ENCODE data around the gene DOP1B. TPM values are rescaled to one million over a fixed set of nuclear protein-coding genes. Genes with fewer than 3 reads are reported as not detected.
"Not testable (repeated sequence)": the region's sequence is repeated elsewhere in the genome, so short reads cannot be mapped to it uniquely, and the experiment has no call there.

DOP1B gene
- total RNA-seq, 1 donor from 2014 or later, result 11.7 TPM

DNA sequence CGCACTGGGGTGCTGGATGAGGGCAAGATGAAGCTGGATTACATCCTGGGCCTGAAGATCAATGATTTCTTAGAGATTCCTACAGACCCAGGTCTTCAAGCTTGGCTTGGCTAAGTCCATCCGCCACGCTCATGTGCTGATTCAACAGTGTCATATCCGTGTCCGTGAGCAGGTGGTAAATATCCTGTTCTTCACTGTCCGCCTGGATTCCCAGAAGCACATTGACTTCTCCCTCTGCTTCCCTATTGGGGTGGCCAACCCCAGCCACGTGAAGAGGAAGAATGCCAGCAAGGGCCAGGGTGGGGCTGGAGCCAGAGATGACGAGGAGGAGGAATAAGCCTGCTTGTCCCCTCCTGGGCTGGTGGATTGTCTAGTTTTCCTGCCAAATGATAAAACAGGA, 23.9 kb upstream of the DOP1B start:
- DNase-seq (ENCODE audit: extremely low read depth, low read depth, low spot score), result no peak

DNA sequence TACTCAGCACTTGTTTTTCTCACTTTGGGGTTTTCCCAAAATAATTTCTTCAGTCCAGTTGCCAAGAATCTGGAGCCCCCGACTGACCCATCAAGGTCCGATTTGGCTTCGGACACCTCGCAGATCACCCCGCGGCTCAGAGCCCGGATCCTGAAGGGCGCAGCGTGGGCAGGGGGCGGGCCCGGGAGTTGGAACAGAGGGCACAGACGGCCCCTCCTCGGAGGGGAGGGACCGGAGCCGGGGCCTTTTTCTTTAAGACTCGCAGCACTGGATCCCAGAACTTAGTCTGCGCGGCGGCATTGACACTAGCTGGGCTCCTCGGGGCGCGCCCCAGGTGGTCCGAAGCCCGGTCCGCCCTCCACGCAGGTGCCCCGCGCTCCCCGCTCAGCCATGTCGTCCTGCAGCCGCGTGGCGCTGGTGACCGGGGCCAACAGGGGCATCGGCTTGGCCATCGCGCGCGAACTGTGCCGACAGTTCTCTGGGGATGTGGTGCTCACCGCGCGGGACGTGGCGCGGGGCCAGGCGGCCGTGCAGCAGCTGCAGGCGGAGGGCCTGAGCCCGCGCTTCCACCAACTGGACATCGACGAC, 21.7 kb upstream of the DOP1B start, which contains the start of gene CBR3:
TSS of gene CBR3 (plus strand) at position 277 of the 588 bp plus-strand sequence. CDS start at position 391, 114 bp downstream.
- DNase-seq (ENCODE audit: extremely low read depth, low read depth, low spot score), result no peak

DNA sequence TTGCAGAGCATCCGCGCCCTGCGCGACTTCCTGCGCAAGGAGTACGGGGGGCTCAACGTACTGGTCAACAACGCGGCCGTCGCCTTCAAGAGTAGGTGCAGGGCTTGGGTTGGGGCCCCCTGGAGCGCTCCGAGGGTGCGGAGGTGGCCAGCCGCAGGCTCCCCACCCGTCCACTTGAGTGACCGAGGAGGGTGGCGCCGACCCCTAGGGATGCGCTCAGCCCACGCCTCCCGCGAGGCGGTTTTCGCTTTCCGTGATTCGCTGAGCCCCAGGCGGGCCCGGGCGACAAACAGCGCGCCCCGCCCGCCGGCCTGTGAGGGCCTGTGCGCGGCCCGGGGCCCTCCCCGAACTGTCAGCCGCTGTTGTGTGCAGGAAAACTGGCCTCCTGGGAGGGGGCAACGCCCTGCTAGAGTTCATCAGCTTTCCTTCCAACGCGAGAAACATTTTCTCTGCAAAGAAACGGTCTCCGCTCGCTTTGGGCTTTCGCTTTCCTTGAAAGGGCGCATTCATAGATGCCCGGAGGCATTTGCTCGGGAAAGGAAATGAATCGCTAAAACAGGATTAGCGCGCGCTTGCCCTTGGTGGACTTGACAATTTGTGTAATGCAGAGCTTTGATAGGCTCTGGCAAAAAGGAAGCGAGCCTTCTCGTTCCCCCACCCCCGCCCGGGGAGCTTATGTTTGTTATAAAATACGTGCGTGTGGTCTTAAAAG, 21.1 kb upstream of the DOP1B start:
- DNase-seq (ENCODE audit: extremely low read depth, low read depth, low spot score), result no peak

DNA sequence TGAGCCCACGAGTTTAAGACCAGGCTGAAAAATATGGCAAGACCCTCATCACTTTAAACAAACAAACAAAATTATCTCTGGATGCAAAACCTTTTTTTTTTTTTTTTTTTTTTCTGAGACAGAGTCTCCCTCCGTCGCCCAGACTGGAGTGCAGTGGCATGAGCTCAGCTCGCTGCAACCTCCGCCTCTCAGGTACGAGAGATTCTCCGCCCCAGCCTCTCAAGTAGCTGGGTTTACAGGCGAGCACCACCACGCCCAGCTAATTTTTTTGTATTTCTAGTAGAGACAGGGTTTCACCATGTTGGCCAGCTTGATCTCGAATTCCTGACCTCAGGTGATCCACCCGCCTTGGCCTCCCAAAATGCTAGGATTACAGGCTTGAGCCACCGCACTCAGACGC, 16.8 kb upstream of the DOP1B start:
- not testable (repeated sequence) for DNase-seq (ENCODE audit: extremely low read depth, low read depth, low spot score)

DNA sequence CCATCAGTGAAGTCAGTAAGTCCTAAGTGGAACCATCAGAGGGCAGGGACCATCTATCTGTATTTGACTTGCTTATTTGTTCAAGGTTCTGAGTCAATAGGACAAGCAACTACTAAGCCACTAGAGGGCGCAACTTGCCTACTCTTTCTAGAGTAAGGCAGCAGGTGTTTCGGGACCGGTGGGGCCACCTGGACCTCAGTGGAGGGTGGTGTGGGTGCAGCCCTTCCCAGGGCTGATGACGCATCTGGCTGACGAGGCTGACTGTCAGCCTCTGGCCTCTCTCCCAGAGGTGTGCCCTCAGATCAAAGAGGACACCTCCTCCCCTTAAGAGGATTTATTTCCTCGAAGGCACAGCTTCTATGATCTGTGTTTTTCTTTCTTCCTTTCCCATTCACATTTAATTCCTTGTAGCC, 15.1 kb upstream of the DOP1B start:
- no peak for DNase-seq (ENCODE audit: extremely low read depth, low read depth, low spot score)

DNA sequence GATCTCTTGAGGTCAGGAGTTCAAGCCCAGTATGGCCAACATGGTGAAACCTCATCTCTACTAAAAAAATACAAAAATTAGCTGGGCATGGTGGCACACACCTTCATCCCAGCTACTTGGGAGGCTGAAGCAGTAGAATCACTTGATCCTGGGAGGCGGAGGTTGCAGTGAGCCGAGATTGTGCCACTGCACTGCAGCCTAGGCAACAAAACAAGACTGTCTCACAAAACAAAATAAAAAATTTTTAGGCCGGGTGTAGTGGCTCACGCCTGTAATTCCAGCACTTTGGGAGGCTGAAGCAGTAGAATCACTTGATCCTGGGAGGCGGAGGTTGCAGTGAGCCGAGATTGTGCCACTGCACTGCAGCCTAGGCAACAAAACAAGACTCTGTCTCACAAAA, 12.4 kb upstream of the DOP1B start:
- not testable (repeated sequence) for DNase-seq (ENCODE audit: extremely low read depth, low read depth, low spot score)

DNA sequence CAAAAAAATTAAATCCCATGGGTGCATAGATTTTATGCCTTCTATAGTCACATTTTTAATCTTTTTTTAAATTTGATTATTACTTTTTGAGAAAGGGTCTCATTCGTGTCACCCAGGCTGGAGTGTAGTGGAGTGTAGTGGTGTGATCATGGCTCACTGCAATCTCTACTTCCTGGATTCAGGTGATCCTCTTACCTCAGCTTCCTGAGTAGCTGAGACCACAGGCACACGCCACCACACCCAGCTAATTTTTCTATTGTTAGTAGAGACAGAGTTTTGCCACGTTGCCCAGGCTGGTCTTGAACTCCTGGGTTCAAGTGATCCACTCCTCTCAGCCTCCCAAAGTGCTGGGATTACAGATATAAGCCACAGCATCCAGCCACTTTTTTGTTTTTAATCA, 11.4 kb upstream of the DOP1B start:
- DNase-seq (ENCODE audit: extremely low read depth, low read depth, low spot score), result no peak

DNA sequence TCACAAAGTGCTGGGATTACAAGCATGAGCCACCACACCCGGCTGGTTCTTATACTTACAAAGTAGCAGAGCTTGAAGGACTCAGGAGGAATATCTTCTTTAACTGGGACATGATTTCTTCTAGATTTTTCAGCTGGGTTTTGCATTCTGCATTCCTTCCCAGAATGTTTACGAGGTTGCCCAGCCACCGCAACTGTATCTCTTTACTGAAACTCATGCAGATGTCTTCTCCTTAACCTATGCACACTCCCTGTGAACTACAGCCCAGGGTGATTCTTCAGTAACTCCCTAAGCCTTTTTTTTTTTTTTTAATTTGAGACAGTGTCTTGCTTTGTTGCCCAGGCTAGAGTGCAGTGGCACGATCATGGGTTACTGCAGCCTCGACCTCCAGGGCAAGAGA, 8.7 kb upstream of the DOP1B start:
- DNase-seq (ENCODE audit: extremely low read depth, low read depth, low spot score), result no peak

DNA sequence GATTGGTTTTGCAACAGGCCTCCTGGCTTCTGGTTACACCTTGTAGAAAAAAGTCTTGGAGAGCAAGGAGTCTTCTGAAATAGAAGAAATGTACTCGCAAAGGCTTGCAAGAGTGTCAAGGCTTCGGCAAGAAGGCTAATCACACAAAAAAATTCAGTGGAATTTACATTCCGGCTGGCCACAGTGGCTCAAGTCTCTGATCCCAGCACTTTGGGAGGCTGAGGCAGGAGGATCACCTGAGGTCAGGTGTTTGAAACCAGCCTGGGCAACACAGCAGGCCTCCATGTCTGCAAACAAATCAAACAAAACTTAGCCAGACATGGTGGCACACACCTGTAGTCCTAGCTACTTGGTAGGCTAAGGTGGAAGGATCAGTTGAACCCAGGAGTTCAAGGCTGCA, 7.7 kb upstream of the DOP1B start:
- DNase-seq (ENCODE audit: extremely low read depth, low read depth, low spot score), result no peak

DNA sequence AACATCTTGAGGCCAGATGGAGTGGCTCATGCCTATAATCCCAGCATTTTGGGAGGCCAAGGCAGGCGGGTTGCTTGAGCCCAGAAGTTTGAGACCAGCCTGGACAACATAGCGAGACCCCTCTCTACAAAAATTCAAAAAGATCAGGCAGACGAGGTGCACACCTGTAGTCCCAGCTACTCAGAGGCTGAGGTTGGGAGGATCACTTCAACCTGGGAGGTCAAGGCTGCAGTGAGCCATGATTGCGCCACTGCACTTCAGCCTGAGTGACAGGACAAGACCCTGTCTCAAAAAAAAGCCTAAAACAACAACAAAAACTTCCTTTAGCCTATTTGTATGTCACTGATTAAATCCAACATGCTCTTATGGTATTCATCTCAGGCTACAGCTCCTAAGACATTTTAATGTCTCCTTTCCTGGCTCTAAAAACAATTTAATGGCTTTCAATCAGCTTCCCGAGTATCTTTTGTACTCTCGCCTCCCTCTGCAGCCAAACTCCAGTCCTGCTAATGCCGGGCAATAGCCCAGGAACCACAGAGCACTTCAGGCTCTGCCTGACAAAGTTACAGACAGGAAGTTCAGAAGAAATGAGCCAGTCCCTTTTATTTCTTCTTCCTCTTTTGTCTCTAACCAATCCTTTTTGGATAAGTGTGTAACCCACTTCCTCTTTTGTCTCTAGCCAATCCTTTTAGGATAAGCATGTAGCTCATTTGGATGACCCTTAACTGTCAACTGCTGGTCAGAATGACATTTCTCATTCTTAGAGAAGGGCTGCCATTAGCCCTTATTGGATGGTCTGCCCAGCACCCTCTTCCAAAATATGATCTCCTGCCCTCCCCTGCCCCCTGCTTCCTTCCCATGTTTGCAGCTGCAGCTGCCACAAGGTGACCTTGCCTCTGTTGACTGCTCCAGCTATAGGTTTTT, 6.6 kb upstream of the DOP1B start:
- DNase-seq (ENCODE audit: extremely low read depth, low read depth, low spot score), result no peak

DNA sequence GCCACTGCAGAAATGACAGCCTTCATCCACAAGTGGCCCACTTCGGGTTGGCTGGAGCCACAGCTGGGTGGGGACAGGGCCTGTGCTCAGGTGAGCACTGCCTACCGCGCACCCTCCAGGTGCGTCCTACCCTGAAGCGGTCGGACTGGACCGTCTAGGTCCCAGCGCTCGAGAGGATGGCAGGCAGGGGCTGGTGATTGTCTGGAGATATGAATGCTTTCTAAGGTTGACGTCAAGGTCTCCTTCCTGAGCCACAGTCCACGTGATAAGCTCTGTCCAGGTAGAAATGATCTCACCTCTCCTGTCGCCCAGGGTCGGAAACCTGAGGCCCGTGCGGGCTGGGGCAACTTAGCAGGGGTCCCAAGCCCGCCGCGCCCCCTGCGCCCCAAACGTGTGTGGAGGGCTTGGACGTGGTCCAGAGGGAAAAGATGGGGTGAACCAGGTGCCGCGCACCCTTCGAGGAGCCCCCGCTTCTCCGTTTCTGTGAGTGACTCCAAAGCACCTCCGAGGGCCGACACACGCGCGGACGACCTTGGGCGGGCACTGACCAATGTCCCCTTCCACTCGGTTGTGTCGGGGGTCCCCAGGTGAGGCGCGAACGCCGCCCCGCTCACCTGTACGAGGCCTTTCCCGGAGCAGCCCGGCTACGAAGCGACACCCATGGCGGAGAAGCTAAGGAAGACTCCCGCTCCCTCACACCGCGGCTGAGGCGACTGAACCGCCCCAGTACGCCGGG, 853 bp upstream of the DOP1B start:
- no peak for DNase-seq (ENCODE audit: extremely low read depth, low read depth, low spot score)

DNA sequence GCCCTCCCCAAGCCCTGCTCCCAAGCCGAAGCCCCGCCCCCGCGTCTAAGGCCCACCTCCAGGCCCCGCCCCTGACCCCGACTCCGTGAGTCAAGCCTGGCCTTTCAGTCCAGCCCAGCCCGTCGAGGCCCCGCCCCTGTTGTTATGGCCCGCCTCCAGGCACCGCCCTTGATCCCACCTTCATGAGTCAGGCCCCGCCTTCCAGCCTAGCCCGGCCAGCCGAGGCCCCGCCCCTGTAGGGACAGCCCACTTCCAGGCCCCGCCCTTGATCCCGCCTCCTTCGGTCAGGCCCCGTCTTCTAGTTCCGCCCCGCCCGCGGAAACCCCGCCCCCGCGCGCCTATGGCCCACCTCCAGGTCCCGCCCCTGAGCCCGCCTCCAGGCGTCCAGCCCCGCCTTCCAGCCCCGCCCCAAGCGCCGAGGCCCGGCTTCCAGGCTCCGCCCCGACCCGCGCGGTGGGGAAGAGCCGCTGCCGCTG, 247 bp upstream of the DOP1B start:
- DNase-seq (ENCODE audit: extremely low read depth, low read depth, low spot score), result peak; percentile 76

DNA sequence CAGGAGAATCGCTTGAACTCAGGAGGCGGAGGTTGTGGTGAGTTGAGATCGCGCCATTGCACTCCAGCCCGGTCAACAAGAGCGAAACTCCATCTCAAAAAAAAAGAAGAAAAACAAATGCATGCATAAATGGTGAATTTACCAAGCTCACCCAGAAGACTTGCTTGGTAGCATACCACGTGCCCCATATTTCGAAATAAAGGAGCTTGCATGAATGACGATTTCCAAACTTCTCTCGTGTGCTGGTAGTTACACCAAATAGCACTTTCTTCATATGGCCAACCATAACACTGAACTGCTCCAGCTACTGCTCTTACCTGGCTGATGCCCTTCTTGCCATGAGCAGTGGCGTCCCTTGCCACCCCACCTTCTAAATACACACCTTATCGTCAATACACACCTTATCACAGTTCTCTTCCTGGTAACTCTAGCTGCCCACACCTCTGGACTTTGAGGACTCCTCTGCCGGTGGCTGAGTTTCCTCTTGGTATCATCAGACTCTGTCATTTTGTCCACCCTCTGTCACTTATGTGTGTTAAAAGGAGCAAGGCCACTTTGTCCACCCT, 2.8 kb downstream of the DOP1B start:
- no peak for DNase-seq (ENCODE audit: extremely low read depth, low read depth, low spot score)

DNA sequence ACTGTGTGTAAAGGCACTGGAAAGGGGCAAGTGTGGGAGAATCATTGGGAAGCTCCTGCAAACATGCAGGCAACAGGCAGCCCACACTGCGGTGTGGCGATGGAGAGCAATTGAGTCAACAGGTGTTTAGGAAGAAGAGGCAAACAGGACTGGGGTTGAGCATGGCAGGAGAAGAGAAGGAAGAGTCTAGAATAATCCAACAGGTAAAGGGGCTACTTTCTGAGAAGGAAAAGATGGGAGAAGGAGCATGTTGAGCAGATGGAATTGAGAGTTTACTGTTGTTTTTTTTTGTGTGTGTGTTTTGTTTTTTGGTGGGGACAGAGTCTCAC, 4.2 kb downstream of the DOP1B start:
- DNase-seq (ENCODE audit: extremely low read depth, low read depth, low spot score), result no peak

DNA sequence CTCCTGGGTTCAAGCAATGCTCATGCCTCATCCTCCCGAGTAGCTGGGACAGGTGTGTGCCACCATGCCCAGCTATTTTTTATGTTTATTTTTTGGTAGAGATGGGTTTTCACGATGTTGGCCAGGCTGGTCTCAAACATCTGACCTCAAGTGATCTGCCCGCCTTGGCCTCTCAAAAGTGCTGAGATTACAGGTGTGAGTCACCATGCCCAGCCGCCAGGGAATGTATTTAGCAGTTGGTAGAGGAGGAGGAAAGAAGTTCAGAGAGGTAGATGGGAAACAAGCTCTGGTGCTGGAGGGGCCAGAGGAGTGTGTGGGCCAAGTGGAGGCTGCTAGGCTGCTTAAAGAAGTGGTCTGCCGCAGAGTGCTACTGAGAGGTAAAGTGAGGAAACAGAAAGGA, 6.0 kb downstream of the DOP1B start:
- DNase-seq (ENCODE audit: extremely low read depth, low read depth, low spot score), result no peak

DNA sequence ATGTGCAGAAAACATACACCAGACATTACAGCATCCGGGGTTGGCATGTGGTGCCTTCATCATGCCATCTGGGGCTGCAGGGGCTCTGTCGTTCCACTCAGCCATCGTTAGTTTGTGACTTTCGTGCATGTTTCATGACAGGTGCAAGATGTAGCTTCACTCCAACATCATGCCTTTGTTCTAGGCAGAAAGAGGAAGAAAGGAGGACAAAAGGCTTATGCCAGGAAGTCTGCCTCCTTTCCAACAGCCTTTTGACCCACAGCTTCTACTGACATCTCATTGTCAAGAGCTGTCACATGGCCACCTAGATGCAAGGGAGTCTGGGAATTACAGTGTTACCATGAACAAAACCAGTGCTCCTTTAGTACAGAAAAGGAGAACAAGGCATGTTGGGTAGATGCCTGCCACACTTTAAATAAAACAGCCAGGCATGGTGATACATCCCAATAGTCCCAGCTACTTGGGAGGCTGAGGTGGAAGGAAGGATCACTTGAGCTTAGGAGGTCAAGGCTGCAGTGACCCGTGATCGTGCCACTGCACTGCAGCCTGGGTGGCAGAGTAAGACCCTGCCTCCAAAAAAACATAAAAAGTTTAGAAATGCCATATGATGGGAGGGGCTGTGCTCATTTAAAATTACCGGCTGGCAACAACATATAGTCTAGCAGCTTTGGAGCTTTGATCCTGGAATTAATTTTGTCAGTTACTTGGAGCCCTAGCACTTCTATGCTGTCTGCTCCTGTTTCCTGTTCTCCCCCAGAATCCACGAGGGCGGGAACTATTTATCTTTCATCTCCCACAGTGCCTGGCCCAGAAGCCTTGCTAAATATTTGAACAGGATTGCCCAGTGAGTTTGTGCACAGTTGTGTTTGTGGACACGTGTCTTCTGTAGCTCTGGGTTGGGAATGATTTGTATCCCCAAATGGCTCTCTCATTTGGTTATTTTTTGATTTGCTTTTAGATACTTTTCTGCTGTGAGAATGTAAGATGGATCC, 7.4 kb downstream of the DOP1B start:
- DNase-seq (ENCODE audit: extremely low read depth, low read depth, low spot score), result no peak

DNA sequence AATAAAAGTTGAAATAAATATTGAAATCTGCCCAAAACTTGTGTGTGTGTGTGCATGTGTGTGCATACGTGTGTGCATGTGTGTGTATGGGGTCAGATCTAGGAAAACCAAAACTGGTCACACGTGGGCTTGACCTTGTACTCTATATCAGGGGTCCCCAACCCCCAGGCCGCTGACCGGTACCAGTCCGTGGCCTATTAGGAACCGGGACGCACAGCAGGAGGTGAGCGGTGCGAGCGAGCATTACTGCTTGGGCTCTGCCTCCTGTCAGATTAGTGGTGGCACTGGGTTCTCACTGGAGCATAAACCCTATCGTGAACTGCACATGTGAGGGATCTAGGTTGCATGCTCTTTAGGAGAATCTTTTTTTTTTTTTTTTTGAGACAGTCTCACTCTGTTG, 8.7 kb downstream of the DOP1B start:
- no peak for DNase-seq (ENCODE audit: extremely low read depth, low read depth, low spot score)

DNA sequence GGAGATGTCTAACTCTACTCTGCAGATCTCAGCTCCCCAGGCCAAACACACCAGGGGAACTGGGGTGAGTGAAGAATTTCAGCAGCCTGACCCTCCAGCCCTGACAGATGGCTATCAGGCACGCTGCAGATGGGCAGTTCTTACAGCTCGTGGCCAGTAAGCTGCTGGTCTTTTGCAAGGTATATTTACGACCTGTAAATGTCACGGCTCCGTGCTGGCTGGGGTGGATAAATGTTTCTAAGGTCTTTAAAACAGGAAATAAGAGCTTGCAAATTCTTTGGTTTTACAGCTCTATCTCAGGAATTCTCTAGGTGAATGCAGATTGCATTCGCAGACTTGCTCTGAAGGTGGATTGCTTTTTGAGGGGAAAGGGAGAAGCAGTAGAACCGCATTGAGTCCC, 10.1 kb downstream of the DOP1B start:
- DNase-seq (ENCODE audit: extremely low read depth, low read depth, low spot score), result no peak

DNA sequence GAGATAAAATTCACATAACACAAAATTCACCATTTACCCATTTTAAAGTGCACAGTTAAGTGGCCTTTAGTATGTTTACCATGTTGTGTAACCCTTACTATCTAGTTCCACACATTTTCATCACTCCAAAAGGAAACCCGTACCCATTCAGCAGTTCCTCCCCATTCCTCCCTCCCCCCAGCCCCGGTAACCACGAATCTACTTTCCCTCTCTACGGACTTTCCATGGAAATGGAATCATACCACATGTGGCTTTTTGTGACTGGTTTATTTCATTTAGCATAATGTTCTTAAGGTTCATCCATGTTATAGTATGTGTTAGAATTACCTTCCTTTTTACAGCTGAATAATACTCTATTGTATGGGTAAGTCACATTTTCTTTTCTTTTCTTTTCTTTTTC, 10.9 kb downstream of the DOP1B start:
- DNase-seq (ENCODE audit: extremely low read depth, low read depth, low spot score), result no peak
